CMK (cell line): ENCODE measurements around the gene NECTIN1.
"Not testable (repeated sequence)": the region's sequence is repeated elsewhere in the genome, so short reads cannot be mapped to it uniquely, and the experiment has no call there.

ENCODE experiments used
- DNase-seq: peaks from one replicate; pipeline ENCODE4 v3.0.0-alpha.2; 2010; ENCODE audit warnings: low read depth

NECTIN1 gene

DNA sequence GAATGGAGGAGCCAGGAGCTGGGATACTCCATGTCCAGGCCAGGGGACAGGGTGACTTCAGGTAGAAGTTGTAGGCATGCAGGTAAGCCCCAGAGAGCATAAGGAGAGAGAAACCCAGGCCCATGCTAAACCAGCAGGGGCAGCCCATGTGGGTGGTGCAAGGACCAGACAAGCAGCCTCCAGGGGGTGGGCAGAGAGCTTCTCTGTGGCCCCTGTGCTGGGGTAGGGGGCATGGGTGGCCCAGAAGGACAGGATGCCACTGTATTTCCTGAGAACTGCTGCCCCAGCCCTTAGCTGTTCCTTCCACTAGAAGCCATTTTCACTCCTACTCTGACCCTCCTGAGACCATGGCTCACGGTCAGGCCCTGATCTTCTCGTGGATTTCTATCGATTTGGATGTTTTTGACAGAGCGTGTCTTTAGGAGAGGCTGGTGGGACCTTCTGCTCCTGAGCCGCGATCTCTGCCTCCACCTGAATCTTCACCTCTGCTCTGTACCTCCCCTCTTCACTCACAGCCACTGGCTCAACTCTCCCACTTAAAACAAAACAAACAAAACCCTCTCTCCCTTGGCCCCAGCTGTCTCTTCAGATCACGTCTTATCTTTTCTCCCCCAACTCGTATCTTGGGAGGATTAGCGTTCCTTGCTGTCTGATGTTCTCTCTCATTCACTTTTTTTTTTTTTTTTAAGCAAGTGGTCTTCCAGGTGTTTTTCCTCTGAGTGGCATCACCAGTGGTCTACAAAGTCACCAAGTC lies 112.2 kb downstream of the NECTIN1 start:
- DNase-seq = no peak

GRCh38 chr11:119615882-119616196 lies 113.2 kb downstream of the NECTIN1 start:
- no peak for DNase-seq

DNA sequence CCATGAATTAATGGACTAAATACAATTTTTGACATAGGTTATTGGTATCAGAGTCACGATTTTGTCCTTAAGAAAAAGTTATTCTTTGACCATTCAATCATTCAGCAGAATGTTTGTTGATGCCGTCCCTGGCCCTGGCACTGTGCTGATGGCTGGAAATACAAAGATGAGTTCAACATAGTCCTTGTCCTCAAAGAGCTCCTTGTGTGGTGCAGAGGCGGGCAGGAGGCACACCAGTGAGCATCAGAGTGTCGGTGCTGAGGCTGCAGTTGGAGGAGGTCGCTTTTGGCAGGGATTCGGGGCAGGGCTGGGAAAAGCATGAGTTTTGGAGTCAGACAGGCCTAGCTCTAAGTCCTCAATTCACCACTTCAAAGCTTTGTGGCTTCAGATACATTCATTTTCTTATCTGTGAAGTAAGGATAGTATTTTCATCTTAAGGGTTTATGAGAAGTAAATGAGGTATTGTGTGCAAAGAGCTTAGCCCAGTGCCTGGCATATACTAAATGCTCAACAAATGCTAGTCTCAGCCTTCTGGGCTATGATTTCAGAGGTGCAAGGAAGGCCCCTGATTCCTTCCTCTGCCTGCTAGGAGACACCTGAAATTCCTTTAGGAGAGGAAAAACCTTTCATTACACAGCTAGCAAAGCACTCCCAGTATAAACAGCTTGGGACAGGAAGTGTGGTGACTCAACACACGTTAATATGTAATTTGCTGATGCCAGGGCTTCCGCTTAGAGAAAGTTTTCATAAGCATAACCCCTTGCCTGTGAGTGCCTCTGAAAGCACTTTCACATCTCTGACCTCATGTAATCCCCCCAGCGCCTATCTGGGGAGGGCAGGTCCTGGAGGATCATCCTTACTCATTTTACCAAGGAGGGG lies 113.8 kb downstream of the NECTIN1 start:
- DNase-seq = no peak

- DNase-seq = no peak
Measured at GRCh38 chr11:119614222-119615002, 114.6 kb downstream of the NECTIN1 start.

- no peak for DNase-seq
Measured at GRCh38 chr11:119612814-119613213, 116.2 kb downstream of the NECTIN1 start.

GRCh38 chr11:119610836-119611426 lies 118.1 kb downstream of the NECTIN1 start:
- no peak for DNase-seq

DNA sequence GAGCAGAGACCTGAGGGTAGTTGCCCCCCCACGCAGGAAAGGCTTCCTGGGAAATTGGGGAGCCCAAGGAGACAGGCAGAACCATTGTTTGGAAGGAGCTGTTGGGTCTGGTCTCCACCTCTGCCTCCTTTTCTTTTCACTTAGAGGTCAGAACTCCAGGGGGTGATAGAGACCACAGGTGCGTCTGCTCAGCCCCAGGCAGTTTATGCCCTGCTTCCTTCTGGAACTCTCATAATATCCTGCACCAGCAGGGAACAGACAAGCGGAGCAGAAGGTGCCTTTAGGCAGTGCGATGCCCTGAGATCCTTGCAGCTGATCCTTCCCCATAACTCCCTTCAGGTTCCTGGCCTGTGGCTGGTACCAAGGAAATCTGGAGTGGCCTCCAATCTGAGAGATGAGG lies 120.2 kb downstream of the NECTIN1 start:
- no peak for DNase-seq

GRCh38 chr11:119608201-119608600 lies 120.8 kb downstream of the NECTIN1 start:
- DNase-seq = no peak

DNA sequence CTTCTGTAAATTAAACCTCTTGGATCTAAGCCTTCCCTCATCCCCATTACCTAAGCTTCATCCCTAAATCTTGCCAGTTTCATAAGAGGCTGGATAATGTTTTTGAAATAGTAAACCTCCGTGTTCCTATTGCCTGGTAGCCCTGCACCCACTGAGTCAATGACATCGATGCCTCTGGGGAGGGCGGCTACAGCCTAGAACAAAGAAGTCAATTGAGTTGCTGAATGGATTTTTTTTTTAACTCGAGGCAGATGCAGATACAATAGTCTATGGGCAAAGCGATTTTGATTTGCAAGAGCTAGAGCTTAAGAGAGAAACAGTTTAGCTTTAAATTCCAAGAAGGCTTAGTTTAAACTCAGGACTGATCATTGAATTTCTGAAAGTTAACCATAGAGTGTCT lies 121.3 kb downstream of the NECTIN1 start:
- no peak for DNase-seq

GRCh38 chr11:119605137-119605665 lies 123.8 kb downstream of the NECTIN1 start:
- no peak for DNase-seq

- no peak for DNase-seq
Measured at GRCh38 chr11:119602745-119603373, 126.1 kb downstream of the NECTIN1 start.

- DNase-seq = no peak
Measured at GRCh38 chr11:119599864-119600541, 129.0 kb downstream of the NECTIN1 start.

DNA sequence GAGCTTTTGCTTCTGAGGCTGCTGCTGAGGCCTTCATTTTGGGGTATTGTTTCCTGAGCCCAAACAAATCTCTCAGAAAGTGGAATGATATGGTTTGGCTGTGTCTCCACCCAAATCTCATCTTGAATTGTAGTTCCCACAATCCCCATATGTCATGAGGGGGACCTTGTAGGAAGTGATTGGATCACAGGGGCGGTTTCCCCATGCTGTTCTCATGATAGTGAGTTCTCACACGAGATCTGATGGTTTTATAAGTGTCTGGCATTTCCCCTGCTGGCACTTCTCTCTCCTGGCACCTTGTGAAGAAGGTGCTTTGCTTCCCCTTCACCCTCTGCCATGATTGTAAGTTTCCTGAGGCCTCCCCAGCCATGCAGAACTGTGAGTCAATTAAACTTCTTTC lies 133.1 kb downstream of the NECTIN1 start:
- not testable (repeated sequence) for DNase-seq

DNA sequence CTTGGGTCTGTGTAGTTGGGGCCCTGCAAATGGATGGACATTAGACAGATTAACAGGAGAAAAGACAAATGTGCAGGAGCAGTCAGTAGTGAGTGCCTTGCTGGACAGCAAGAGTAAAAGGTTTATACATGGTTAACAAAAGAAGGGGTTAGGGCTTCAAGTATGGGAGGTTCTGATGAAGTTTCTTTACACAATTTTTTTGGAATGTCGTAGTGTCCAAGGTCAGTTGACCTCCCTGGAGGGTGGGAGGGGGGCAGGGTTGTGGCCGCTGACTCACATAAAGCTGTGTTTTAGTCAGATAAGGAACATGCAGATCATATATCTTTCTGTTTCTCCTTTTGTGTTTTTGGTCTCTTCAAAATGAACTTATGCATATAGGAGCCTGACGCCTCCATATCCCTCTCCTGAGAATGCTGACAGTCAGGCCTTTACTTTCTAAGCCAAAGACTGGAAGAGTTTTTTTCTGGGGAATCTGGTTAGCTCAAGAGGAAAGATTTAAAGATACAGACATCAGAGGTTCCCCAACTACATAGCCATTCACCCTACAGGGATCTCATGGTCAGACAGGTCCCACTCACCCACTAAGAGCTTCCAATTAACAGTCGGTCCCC lies 134.3 kb downstream of the NECTIN1 start:
- DNase-seq = peak; percentile 54

DNA sequence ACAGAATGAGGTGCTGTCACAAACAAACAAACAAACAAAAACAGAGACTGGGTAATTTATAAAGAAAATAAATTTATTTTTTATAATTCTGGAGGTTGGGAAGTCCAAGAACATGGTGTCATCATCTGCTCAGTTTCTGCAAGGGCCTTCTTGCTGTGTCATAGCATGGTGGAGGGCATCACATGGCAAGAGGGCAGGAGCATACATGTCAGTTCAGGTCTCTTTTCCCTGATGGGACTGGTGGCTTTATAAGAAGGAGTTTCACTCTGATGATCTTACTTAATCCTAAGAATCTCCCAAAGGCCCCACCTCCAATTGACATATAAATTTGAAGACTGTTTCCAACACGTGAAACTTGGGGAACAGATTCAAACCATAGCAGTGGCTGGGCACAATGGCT lies 135.7 kb downstream of the NECTIN1 start:
- no peak for DNase-seq

GRCh38 chr11:119592642-119593041 lies 136.4 kb downstream of the NECTIN1 start:
- no peak for DNase-seq

DNA sequence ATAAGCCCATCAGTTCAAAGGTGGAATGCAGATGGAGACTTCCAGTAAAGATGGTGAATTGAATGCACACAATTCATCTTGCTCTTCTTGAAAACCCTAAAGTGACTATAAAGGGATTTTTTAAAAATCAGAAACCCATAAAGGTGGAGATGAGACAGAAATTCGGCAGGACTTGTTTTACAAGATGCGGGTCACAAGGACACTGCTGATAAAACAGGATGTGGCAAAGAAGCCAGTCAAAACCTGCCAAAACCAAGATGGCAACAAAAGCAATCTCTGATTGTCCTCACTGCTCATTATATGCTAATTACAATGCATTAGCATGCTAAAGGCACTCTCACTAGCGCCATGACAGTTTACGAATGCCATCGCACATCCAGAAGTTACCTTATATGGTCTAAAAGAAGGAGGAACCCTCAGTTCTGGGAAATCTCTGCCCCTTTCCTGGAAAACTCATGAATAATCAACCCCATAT lies 137.1 kb downstream of the NECTIN1 start:
- DNase-seq = no peak

DNA sequence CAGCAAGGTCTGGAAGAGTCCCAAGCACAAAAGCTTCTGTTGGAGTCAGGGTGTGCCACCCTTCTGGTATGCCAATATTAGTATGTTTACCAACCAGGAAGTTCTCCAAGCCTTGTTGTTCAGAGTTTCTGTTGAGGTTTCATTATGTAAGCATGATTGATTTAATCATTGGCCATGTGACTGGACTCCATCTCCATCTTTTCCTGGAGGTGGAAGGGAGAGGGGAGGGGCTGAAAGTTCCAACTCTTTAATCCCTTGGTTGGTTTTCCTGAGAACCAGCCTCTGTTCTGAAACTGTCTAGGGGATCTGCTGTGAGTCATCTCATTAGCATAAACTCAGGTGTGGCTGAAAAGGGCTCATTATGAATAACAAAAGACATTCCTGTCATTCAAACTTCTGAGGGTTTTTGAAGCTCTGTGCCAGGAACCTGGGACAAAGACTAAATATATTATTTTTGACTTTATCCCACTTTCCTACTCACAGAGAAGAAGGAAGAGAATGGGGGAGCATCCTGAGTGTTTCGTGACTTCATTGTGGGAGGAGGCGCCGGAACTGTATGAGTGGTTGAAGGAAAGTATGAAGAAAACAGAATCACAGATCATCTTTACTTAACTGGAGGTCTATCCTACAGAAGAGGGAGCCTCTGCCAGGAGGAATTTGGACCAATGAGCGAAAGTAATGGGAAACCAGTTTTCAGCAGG lies 138.2 kb downstream of the NECTIN1 start:
- DNase-seq = no peak

DNA sequence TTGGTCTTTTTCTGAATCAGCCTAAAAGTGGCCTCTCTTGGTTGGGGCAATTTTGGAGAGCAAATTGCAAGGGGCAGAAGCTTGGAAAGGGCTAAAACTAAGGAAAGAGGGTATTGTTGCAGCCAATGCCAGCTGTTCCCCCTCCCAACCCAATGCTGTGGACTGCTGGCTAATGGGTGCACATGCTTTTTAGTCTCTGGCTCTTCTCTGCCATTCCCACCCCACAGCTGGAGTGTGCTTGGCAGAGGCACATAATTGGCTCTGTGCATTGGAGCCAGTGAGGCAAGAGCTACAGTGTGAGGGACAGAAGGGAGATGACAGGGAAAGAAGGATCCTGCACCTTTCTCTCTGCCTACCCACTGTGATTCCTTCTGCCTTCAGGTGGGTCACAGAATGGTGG lies 140.0 kb downstream of the NECTIN1 start:
- DNase-seq = no peak
